Lower leg skin (tissue), 4 donors: Measurements from ENCODE around the gene PUS10. TPM values are rescaled to one million over a fixed set of nuclear protein-coding genes. Genes with fewer than 3 reads are reported as not detected.
"Not testable (repeated sequence)": the region's sequence is repeated elsewhere in the genome, so short reads cannot be mapped to it uniquely, and the experiment has no call there.

ENCODE experiments used
- DNase-seq, 2 donors: peaks; one replicate each; pipeline ENCODE4 v3.0.0-alpha.2; 2019; ENCODE audit warnings: low spot score in 2 of 2
- H3K4me3 ChIP-seq: fragments of 200-600 bp; sonication (generic); 2 replicates; pipeline ENCODE4 v1.5.1; 2017; ENCODE audit warnings: mild to moderate bottlenecking, low read depth; ENCODE audit not compliant: poor library complexity, severe bottlenecking
- POLR2A ChIP-seq, 2 donors: fragments of 450-650 bp; IDR thresholded peaks; one replicate each; pipeline ENCODE4 v1.6.1; 2016 to 2017; ENCODE audit warnings: antibody characterized with exemption in 2 of 2, mild to moderate bottlenecking in 1 of 2, moderate library complexity in 1 of 2
- WGBS, 2 donors: methylation state at CpG; one replicate each; pipeline ENCODE4 v1.1.5; 2018; 5-methylcytosine and 5-hydroxymethylcytosine counted together
- intact Hi-C: fragments of 100-400 bp; cut with DNase I; formaldehyde crosslinking; loops from one replicate; pipeline ENCODE4 v1.15.0; 2023; ENCODE audit warnings: low total_unique reads
- total RNA-seq, 4 donors: library from RNA; depleted of rRNA; stranded (reverse); fragments of >200 nt; gene quantifications; one replicate each; pipeline ENCODE4 v1.1.0, GENCODE V29; 2016
- TF ChIP-seq, protein P1 (sequence below), 3 donors: fragments of 450-650 bp; IDR thresholded peaks; one replicate each; pipeline ENCODE4 v1.5.1; 2016; ENCODE audit warnings: antibody characterized with exemption in 3 of 3, mild to moderate bottlenecking in 3 of 3, moderate library complexity in 2 of 3

PUS10 gene
- total RNA-seq, 4 donors from 2014 or later = 3.6 to 10.2 (median 6.0) TPM

DNA sequence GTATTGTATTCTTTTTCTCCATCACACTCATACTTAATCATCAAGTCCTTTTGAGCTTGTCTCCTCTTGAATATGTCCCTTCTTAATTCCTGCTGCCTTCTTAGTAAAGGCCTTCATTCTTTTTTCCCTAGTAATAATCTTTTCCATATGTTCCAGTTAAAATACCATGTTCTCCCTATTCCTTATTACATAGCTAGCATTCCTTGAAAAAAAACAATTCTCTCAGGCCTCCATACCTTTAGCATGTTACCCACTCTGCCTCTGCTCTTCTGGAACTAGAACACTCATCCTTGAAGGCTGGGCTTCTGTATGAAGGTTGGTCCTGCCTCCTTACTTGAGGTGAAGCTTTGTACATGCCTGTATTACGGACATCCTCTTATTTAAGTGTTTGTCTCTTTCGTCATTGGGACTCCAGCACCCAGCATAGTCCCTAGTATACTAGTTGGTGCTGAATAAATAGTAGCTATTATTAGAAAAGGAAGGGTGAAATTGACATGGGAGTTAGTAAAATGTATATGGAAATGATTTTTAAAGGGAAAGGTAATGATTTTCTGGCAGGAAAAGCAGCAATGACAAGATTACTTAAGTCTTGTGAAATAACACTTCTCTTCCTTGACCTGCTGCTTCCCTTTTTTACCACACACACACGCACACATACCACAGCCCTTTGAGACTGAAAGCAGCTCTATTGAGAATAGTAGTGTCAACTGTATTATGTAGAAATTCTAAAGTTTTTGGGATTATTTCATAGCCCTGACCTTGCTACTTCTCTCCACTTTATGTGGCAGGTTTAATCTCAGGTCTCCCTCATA is 91.1 kb downstream of the PUS10 start:
- no peak overlapping the region for H3K4me3 ChIP-seq
- TF ChIP-seq POLR2A (IDR thresholded peaks at IDR 0.05) = no peak
- TF ChIP-seq, protein P1, sequence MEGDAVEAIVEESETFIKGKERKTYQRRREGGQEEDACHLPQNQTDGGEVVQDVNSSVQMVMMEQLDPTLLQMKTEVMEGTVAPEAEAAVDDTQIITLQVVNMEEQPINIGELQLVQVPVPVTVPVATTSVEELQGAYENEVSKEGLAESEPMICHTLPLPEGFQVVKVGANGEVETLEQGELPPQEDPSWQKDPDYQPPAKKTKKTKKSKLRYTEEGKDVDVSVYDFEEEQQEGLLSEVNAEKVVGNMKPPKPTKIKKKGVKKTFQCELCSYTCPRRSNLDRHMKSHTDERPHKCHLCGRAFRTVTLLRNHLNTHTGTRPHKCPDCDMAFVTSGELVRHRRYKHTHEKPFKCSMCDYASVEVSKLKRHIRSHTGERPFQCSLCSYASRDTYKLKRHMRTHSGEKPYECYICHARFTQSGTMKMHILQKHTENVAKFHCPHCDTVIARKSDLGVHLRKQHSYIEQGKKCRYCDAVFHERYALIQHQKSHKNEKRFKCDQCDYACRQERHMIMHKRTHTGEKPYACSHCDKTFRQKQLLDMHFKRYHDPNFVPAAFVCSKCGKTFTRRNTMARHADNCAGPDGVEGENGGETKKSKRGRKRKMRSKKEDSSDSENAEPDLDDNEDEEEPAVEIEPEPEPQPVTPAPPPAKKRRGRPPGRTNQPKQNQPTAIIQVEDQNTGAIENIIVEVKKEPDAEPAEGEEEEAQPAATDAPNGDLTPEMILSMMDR (IDR thresholded peaks at IDR 0.05) = no peak
- WGBS, 2 donors = 80 to 82% methylated on average over 3 of the region's 3 CpGs

DNA sequence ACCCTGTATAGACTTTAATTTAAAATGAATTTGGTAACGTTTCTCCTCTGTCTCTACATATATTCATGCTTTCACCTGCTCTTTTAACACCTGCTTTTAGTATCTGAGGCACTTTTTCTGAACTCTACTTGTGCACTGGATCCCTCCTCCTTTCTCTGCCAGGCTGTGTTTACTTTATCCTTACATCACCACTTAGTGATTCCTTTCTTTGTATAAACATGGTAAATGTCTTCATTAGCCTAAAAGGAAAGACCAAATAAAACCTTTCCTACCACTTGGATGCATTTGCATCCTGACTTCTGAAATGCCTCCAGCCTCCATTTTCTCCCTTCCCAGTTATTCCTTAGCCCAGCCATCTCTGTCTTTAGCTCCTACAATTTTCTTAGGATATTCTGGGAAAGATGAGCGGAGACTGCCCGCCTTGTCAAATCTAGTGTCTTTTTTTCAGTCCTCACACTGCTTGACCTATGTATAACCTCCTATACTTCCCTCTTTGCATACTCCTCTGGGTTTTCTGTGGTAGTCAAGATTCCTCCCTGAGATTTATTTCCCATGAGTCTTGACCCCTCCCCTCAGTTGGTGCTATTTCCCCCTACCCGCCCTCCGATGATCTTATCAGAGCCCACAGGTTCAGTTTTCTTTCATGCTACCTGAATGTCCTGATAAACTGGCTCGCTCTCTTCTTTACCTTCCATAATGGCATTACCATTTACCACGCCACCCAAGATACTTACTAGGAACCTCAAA is 91.9 kb downstream of the PUS10 start:
- 76 to 82% methylated on average over 7 of the region's 7 CpGs for WGBS, 2 donors
- TF ChIP-seq, protein P1 (IDR thresholded peaks at IDR 0.05) = no peak
- TF ChIP-seq POLR2A (IDR thresholded peaks at IDR 0.05) = no peak
- intact Hi-C loops = no loop called here
- no peak overlapping the region for H3K4me3 ChIP-seq
- no peak for DNase-seq

More for the DNA sequence above, 91.1 kb downstream of the PUS10 start:
- no peak for DNase-seq
- intact Hi-C loops = no loop called here

DNA sequence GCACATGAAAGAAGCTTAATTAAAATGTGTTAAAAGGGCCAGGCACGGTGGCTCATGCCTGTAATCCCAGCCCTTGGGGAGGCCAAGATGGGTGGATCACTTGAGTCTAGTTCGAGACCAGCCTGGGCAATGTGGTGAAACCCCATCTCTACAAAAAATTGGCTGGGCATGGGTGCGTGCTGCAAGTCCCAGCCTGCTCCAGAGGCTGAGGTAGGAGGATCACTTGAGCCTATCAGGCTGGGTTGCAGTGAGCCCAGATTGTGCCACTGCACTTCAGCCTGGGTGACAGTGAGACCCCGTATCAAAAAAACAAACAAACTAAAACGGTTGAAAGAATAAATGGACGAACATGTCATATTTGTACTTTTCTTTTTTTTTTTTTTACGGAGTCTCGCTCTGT is 110.7 kb downstream of the PUS10 start:
- DNase-seq = no peak
- intact Hi-C loops = no loop called here
- no peak overlapping the region for H3K4me3 ChIP-seq
- WGBS, 2 donors = 89 to 90% methylated on average over 8 of the region's 8 CpGs
- TF ChIP-seq, protein P1 (IDR thresholded peaks at IDR 0.05) = no peak

DNA sequence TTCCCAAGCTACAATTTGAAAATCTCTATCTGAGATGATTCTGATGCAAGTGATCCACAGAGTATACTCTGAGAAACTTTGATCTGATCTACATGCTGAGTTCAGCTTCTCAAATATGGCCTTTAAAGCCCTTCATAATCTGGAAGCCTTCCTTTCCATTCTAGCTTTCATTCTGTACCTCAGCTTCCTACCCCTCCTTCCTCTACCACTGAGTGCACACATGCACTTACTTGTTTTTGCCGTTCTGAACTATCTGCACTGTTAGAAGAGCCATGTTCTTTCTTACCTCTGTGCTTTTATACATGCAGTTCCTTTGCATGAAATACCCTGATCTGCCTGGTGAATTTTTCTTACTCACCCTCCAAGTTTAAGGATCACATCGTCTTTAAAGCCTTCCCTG is 111.7 kb downstream of the PUS10 start:
- H3K4me3 ChIP-seq = no peak overlapping the region
- no peak for DNase-seq
- no peak for TF ChIP-seq POLR2A (IDR thresholded peaks at IDR 0.05)
- TF ChIP-seq, protein P1 (IDR thresholded peaks at IDR 0.05) = no peak
- intact Hi-C loops = no loop called here
- 50 to 59% methylated on average over 2 of the region's 2 CpGs for WGBS, 2 donors

DNA sequence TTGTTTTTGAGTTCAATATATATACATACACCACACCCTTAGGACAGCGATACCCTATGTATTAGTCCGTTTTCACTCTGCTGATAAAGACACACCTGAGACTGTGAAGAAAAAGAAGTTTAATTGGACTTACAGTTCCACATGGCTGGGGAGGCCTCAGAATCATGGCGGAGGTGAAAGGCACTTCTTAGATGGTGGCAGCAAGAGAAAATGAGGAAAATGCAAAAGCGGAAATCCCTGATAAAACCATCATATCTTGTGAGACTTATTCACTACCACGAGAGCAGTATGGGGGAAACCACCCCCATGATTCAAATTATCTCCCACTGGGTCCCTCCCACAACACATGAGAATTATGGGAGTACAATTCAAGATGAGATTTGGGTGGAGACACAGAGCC is 112.2 kb downstream of the PUS10 start:
- 87 to 89% methylated on average over 5 of the region's 5 CpGs for WGBS, 2 donors
- H3K4me3 ChIP-seq, DNase-seq, intact Hi-C loops: not testable (repeated sequence)

DNA sequence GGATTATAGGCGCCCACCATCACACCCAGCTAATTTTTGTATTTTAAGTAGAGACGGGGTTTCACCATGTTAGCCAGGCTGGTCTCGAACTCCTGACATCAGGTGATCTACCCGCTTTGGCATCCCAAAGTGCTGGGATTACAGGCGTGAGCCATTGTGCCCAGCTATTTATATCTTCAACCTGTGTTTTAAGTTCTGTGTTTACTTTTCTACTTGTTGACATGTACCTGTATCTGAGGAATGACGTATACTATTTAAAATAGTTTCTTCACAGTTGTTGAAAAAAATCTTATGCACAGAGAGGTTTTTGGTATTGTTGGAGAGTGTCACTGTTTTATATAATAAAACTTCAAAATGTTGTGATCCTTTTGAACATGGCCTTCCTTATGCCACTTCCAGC is 116.8 kb downstream of the PUS10 start:
- WGBS, 2 donors = 95 to 97% methylated on average over 6 of the region's 6 CpGs
- H3K4me3 ChIP-seq, intact Hi-C loops, DNase-seq: not testable (repeated sequence)
